Neural cell (in vitro differentiated cells): Measurements from ENCODE around the gene MYOF. TPM values are rescaled to one million over a fixed set of nuclear protein-coding genes. Genes with fewer than 3 reads are reported as not detected.

Experiments
- H2AFZ ChIP-seq: fragments of 200-600, 300-800 bp; sonication (generic), shearing (Covaris generic); 2 replicates; pipeline ENCODE4 v1.6.0; 2014; ENCODE audit warnings: low read depth, mild to moderate bottlenecking, antibody characterized with exemption, low read length, moderate library complexity
- H3F3A ChIP-seq: fragments of 200-600 bp; shearing (Covaris generic); 2 replicates; pipeline ENCODE4 v1.6.1; 2016; ENCODE audit warnings: mild to moderate bottlenecking, moderate library complexity, mixed read lengths, antibody characterized with exemption, low read length; ENCODE audit not compliant: insufficient read depth, poor library complexity, severe bottlenecking
- H3K27ac ChIP-seq: fragments of 200-600, 300-800 bp; sonication (generic), shearing (Covaris generic); 2 replicates; pipeline ENCODE4 v1.5.1; 2014; ENCODE audit warnings: mild to moderate bottlenecking, low read length, moderate library complexity
- H3K27me3 ChIP-seq: fragments of 300-800, 200-600 bp; sonication (generic), shearing (Covaris generic); 2 replicates; pipeline ENCODE4 v1.6.0; 2014; ENCODE audit warnings: mild to moderate bottlenecking, low read depth, low read length, moderate library complexity; ENCODE audit not compliant: insufficient read depth
- H3K36me3 ChIP-seq: fragments of 300-800, 200-600 bp; sonication (generic), shearing (Covaris generic); 2 replicates; pipeline ENCODE4 v1.5.1; 2014; ENCODE audit warnings: mild to moderate bottlenecking, antibody characterized with exemption, low read length, moderate library complexity; ENCODE audit not compliant: insufficient read depth
- H3K4me2 ChIP-seq: fragments of 300-800, 200-600 bp; sonication (generic), shearing (Covaris generic); 2 replicates; pipeline ENCODE4 v1.6.0; 2014; ENCODE audit warnings: mild to moderate bottlenecking, low read length
- H3K4me3 ChIP-seq: fragments of 300-800, 200-600 bp; sonication (generic), shearing (Covaris generic); 2 replicates; pipeline ENCODE4 v1.5.1; 2014; ENCODE audit warnings: mild to moderate bottlenecking, low read length, moderate library complexity
- H3K79me2 ChIP-seq: fragments of 200-600 bp; shearing (Covaris generic); replicated peaks from 2 replicates; pipeline ENCODE4 v1.6.0; 2014; ENCODE audit warnings: mild to moderate bottlenecking, low read length, moderate library complexity; ENCODE audit not compliant: insufficient read depth
- H3K9ac ChIP-seq: fragments of 300-800, 200-600 bp; sonication (generic), shearing (Covaris generic); 2 replicates; pipeline ENCODE4 v1.6.1; 2016; ENCODE audit warnings: mild to moderate bottlenecking, low read length, mixed read lengths
- H3K9me2 ChIP-seq: fragments of 200-600 bp; shearing (Covaris generic); 2 replicates; pipeline ENCODE4 v1.6.1; 2016; ENCODE audit warnings: mild to moderate bottlenecking, low read length, mixed read lengths; ENCODE audit not compliant: insufficient read depth
- H3K9me3 ChIP-seq: fragments of 200-600, 300-800 bp; sonication (generic), shearing (Covaris generic); 2 replicates; pipeline ENCODE4 v1.6.1; 2016; ENCODE audit warnings: mild to moderate bottlenecking, mixed run types, low read length, moderate library complexity, mixed read lengths
- H4K20me1 ChIP-seq: fragments of 200-600 bp; shearing (Covaris generic); 2 replicates; pipeline ENCODE4 v1.6.1; 2016; ENCODE audit warnings: mild to moderate bottlenecking, mixed run types; ENCODE audit not compliant: insufficient read depth
- CTCF ChIP-seq: fragments of 450-650 bp; IDR thresholded peaks from 2 replicates; pipeline ENCODE4 v1.5.1; 2014; ENCODE audit warnings: antibody characterized with exemption, mild to moderate bottlenecking, moderate library complexity; ENCODE audit not compliant: poor library complexity, severe bottlenecking
- EP300 ChIP-seq: fragments of 450-650 bp; conservative IDR thresholded peaks from 2 replicates; pipeline ENCODE4 v1.6.1; 2014; ENCODE audit warnings: antibody characterized with exemption, mild to moderate bottlenecking, moderate library complexity; ENCODE audit not compliant: poor library complexity, severe bottlenecking
- EZH2 ChIP-seq: fragments of 200-600, 300-800 bp; shearing (Covaris generic), sonication (generic); IDR thresholded peaks from 2 replicates; pipeline ENCODE4 v1.6.1; 2014; ENCODE audit warnings: antibody characterized with exemption, low read length, borderline replicate concordance, mild to moderate bottlenecking; ENCODE audit not compliant: insufficient read depth, poor library complexity, severe bottlenecking
- MXI1 ChIP-seq: fragments of 450-650 bp; conservative IDR thresholded peaks from 2 replicates; pipeline ENCODE4 v1.6.1; 2014; ENCODE audit warnings: antibody characterized with exemption, mild to moderate bottlenecking; ENCODE audit not compliant: poor library complexity, severe bottlenecking
- POLR2AphosphoS5 ChIP-seq: IDR thresholded peaks from 2 replicates; pipeline ENCODE4 v1.6.1; 2012
- RAD21 ChIP-seq: fragments of 450-650 bp; conservative IDR thresholded peaks from 2 replicates; pipeline ENCODE4 v1.6.1; 2014; ENCODE audit warnings: antibody characterized with exemption, mild to moderate bottlenecking, moderate library complexity
- SMC3 ChIP-seq: fragments of 450-650 bp; conservative IDR thresholded peaks from 2 replicates; pipeline ENCODE4 v1.6.1; 2014; ENCODE audit warnings: antibody characterized with exemption, mild to moderate bottlenecking, moderate library complexity; ENCODE audit not compliant: poor library complexity
- TAF1 ChIP-seq: IDR thresholded peaks from 2 replicates; pipeline ENCODE4 v1.6.1; 2012; ENCODE audit warnings: low read depth
- polyA plus RNA-seq: library from polyadenylated mRNA; depleted of rRNA; stranded (reverse); fragments of >200 nt; gene quantifications from 2 replicates; pipeline ENCODE4 v1.2.3, GENCODE V29; 2014
- TF ChIP-seq, protein P1 (sequence below): IDR thresholded peaks from 2 replicates; pipeline ENCODE4 v1.6.1; 2012; ENCODE audit warnings: borderline replicate concordance

Gene MYOF
- polyA plus RNA-seq, 1 donor from 2014 or later: 0.47 TPM

DNA sequence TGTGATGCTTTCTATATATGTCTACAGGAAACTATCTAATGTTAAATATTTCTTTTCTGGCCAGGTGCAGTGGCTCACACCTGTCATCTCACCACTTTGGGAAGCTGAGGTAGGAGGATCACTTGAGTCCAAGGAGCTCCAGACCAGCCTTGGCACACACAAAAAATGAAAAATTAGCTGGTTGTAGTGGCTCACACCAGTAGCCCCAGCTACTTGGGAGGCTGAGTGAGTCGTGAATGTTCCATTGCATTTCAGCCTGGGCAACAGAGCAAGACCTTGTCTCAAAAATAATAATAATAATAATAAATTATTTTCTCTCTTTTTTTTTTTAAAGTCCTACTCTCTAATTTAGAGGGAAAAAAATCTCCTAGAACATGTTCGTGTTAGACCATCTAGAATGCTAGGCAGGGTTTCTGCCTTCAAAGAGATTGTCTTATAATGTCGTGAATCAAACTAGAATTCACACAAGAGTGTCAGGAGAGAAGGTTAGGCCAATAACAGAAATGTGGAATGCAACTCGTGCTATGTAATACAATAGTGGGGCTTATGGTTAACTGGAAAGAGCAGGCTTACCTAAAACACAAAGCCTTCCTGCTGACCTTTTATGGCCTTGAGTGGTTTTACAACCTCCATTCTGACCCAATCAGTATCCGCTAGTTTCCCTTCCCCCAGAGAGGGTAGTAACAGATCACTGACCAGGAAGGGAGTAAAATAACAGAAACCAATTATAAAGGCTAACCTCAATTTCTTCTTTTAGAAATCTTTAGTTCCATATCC is 46.3 kb downstream of the MYOF start (continued):
- no peak for TF ChIP-seq TAF1
- TF ChIP-seq MXI1: no peak

GRCh38 chr10:93434991-93435491 is 47.1 kb downstream of the MYOF start:
- H3K9ac ChIP-seq: no peak overlapping the region
- no peak overlapping the region for H2AFZ ChIP-seq
- no peak overlapping the region for H3K4me2 ChIP-seq
- H3K4me3 ChIP-seq: no peak overlapping the region
- H3K27me3 ChIP-seq: no peaks in the 10 kb centered on the region
- H4K20me1 ChIP-seq: no peaks in the 10 kb centered on the region
- H3K36me3 ChIP-seq: no peaks in the 10 kb centered on the region
- no peaks in the 10 kb centered on the region for H3F3A ChIP-seq
- no peak overlapping the region for H3K27ac ChIP-seq
- H3K9me3 ChIP-seq: no peaks in the 10 kb centered on the region
- no peaks in the 10 kb centered on the region for H3K79me2 ChIP-seq
- no peaks in the 10 kb centered on the region for H3K9me2 ChIP-seq
- no peak for TF ChIP-seq RAD21

GRCh38 chr10:93431361-93431760 is 50.8 kb downstream of the MYOF start:
- Histone ChIP-seq H3K9ac (no peak overlapping the region), H3K4me2 (no peak overlapping the region), H4K20me1 (no peaks in the 10 kb centered on the region), H3K27me3 (no peaks in the 10 kb centered on the region), H3K79me2 (no peaks in the 10 kb centered on the region), H3K36me3 (no peaks in the 10 kb centered on the region), H2AFZ (no peak overlapping the region), H3K9me2 (no peaks in the 10 kb centered on the region), H3K27ac (no peak overlapping the region), H3K9me3 (no peaks in the 10 kb centered on the region), H3F3A (no peaks in the 10 kb centered on the region), H3K4me3 (no peak overlapping the region)
- TF ChIP-seq TAF1 (no peak), EP300 (no peak), SMC3 (no peak), MXI1 (no peak), CTCF (no peak), POLR2AphosphoS5 (no peak), EZH2 (no peak), RAD21 (no peak)
- TF ChIP-seq, protein P1, sequence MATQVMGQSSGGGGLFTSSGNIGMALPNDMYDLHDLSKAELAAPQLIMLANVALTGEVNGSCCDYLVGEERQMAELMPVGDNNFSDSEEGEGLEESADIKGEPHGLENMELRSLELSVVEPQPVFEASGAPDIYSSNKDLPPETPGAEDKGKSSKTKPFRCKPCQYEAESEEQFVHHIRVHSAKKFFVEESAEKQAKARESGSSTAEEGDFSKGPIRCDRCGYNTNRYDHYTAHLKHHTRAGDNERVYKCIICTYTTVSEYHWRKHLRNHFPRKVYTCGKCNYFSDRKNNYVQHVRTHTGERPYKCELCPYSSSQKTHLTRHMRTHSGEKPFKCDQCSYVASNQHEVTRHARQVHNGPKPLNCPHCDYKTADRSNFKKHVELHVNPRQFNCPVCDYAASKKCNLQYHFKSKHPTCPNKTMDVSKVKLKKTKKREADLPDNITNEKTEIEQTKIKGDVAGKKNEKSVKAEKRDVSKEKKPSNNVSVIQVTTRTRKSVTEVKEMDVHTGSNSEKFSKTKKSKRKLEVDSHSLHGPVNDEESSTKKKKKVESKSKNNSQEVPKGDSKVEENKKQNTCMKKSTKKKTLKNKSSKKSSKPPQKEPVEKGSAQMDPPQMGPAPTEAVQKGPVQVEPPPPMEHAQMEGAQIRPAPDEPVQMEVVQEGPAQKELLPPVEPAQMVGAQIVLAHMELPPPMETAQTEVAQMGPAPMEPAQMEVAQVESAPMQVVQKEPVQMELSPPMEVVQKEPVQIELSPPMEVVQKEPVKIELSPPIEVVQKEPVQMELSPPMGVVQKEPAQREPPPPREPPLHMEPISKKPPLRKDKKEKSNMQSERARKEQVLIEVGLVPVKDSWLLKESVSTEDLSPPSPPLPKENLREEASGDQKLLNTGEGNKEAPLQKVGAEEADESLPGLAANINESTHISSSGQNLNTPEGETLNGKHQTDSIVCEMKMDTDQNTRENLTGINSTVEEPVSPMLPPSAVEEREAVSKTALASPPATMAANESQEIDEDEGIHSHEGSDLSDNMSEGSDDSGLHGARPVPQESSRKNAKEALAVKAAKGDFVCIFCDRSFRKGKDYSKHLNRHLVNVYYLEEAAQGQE: no peak
